Neutrophil (primary cell): Measurements from ENCODE around the gene F7.

Experiments used
- H3K27ac ChIP-seq: fragments of 200-600 bp; sonication (generic); 2 replicates; pipeline ENCODE4 v1.5.1; 2016; ENCODE audit warnings: mild to moderate bottlenecking, moderate library complexity
- H3K27me3 ChIP-seq: fragments of 200-600 bp; sonication (generic); 2 replicates; pipeline ENCODE4 v1.6.0; 2016; ENCODE audit warnings: mild to moderate bottlenecking
- H3K36me3 ChIP-seq: fragments of 200-600 bp; sonication (generic); 2 replicates; pipeline ENCODE4 v1.5.1; 2017
- H3K4me1 ChIP-seq, 2 experiments: fragments of 200-600 bp in 1 of 2; sonication (generic) in 1 of 2; 1 replicate in 1 of 2; 2 replicates in 1 of 2; pipeline versions ENCODE4 v1.5.1 to v1.6.1; 2013 to 2016; ENCODE audit warnings: low read depth in 1 of 2, low read length in 1 of 2, mild to moderate bottlenecking in 1 of 2, moderate library complexity in 1 of 2; ENCODE audit not compliant: control insufficient read depth in 1 of 2, insufficient read depth in 1 of 2
- H3K4me3 ChIP-seq, 2 experiments: fragments of 200-600 bp in 1 of 2; sonication (generic) in 1 of 2; 1 replicate in 1 of 2; 2 replicates in 1 of 2; pipeline ENCODE4 v1.5.1; 2013 to 2016; ENCODE audit warnings: low read depth in 1 of 2, low read length in 1 of 2, mild to moderate bottlenecking in 1 of 2, moderate library complexity in 1 of 2
- H3K9me3 ChIP-seq: fragments of 200-600 bp; sonication (generic); 2 replicates; pipeline ENCODE4 v1.5.1; 2016
- TF ChIP-seq, protein P1 (sequence below): fragments of 200-600 bp; sonication (generic); IDR thresholded peaks from 2 replicates; pipeline ENCODE4 v1.5.1; 2016; ENCODE audit warnings: antibody characterized with exemption

Gene F7

DNA sequence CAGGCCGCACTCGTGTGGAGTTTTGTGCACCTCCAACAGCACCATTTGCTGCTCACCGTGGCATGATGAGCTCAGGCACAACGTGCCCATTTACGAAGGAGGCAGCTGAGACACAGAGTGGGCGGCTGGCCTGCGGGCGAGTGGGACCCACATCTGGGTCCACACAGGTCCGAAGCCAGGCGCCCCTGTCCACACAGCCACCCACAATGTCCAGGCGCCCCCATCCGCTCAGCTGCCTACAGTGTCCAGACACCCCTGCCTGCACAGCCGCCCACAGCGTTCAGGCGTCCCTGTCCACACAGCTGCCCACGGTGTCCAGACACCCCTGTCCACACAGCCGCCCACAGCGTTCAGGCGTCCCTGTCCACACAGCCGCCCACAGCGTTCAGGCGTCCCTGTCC is 42.5 kb upstream of the F7 start:
- Histone ChIP-seq H3K36me3 (no peaks in the 10 kb centered on the region), H3K27ac (no peak overlapping the region), H3K4me1 (no peaks in the 10 kb centered on the region), H3K9me3 (no peaks in the 10 kb centered on the region), H3K27me3 (no peaks in the 10 kb centered on the region), H3K4me3 (no peak overlapping the region)
- TF ChIP-seq, protein P1, sequence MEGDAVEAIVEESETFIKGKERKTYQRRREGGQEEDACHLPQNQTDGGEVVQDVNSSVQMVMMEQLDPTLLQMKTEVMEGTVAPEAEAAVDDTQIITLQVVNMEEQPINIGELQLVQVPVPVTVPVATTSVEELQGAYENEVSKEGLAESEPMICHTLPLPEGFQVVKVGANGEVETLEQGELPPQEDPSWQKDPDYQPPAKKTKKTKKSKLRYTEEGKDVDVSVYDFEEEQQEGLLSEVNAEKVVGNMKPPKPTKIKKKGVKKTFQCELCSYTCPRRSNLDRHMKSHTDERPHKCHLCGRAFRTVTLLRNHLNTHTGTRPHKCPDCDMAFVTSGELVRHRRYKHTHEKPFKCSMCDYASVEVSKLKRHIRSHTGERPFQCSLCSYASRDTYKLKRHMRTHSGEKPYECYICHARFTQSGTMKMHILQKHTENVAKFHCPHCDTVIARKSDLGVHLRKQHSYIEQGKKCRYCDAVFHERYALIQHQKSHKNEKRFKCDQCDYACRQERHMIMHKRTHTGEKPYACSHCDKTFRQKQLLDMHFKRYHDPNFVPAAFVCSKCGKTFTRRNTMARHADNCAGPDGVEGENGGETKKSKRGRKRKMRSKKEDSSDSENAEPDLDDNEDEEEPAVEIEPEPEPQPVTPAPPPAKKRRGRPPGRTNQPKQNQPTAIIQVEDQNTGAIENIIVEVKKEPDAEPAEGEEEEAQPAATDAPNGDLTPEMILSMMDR: no peak

DNA sequence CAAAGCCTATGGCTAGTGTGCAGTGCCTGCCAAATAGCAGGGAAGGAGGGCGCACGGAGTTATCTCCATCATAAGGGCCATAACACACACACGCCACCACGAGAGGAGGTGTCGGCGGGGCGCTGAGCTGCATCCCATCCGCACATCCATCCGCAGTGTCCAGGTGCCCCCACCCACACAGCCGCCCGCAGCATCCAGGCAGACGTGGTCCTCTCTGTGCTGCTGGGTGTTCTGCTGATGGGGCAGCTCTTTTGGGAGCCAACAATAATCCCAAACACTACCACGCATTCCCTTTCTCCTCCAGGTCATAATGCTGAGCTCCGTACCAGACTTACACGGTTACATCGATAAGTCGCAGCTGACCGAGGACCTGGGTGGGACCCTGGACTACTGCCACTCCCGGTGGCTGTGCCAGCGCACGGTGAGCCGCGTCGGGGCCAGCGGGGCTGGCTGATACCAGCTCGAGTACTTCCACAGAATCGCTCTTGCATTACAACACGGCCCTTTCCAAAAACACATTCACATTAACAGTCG is 41.5 kb upstream of the F7 start:
- no peaks in the 10 kb centered on the region for H3K36me3 ChIP-seq
- TF ChIP-seq, protein P1: no peak
- no peaks in the 10 kb centered on the region for H3K27me3 ChIP-seq
- H3K4me3 ChIP-seq: no peak overlapping the region
- H3K9me3 ChIP-seq: no peaks in the 10 kb centered on the region
- H3K27ac ChIP-seq: no peak overlapping the region
- H3K4me1 ChIP-seq: no peaks in the 10 kb centered on the region

DNA sequence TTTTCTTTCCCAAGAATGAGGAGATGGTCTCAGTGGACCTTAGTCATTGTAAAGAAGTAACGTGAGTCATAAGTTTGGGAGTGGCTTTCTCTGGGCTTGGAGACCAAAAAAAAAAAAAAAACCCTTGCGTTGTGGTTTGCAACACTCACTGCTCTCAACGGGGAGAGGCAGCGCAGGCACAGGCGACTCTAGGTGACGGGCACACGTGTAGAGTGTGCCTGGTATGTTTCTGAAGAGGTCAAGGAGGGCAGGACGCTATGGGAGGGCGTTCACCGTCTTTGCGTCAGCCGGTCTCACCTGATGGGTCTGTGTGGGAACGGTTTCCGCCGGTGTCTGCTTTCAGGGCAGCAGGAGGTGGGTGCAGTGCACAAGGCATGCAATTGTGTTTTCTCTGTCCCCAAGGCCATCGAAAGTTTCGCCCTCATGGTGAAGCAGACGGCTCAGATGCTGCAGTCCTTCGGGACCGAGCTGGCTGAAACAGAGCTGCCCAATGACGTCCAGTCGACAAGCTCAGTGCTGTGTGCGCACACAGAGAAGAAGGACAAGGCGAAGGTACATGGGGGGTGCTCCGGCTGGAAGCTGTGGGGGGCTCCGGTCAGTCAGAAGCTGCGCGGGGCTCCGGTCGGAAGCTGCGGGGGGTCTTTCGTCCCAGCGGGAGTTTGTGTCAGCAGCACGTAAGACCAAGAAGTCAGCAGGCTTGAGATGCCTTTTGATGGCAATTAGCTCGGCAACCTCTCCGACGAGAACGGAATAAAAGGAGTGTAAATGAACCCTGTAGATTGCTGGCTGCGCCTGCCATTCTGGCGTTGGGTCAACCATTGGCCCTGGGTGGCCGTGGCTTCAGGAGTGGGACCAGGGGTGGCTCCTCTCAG is 40.8 kb upstream of the F7 start:
- TF ChIP-seq, protein P1: no peak
- no peak overlapping the region for H3K27ac ChIP-seq
- H3K36me3 ChIP-seq: no peaks in the 10 kb centered on the region

DNA sequence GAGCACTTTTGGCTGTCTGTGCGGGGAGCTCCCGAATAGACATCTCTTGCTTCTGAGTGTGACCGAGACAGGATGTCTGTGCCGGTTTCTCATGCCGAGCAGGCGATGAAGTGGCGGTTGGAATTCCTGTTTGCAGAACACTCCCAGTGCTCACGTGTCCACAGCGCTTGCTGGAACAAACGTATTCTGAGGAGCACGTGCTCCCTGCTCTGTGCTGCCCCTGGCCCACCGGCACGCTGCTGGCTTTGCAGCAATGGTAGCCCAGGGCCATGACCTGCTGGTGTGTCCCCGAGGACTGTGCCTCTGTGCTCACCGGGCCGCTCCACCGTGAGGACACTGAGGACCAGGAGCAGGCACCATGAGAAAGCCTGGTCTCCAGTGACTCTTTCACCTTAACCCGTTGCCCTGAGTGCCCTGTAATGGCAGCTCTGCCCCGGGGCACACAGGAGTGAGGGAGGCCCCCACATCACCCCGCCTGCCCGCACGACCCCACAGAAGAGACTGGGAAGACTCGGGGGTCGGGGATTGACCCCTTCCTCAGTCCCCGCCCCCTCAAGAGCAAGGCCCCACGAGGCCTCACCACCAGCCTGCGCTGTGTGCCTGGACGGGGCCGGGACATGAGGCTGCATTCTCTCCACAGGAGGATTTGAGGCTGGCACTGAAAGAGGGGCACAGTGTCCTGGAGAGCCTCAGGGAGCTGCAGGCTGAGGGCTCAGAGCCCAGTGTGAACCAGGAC is 40.0 kb upstream of the F7 start:
- Histone ChIP-seq H3K4me3 (no peak overlapping the region), H3K27me3 (no peaks in the 10 kb centered on the region), H3K36me3 (no peaks in the 10 kb centered on the region), H3K27ac (no peak overlapping the region), H3K4me1 (no peaks in the 10 kb centered on the region), H3K9me3 (no peaks in the 10 kb centered on the region)
- TF ChIP-seq, protein P1: no peak

More for the DNA sequence above, 40.8 kb upstream of the F7 start:
- Histone ChIP-seq H3K4me1 (no peaks in the 10 kb centered on the region), H3K4me3 (no peak overlapping the region), H3K9me3 (no peaks in the 10 kb centered on the region), H3K27me3 (no peaks in the 10 kb centered on the region)

DNA sequence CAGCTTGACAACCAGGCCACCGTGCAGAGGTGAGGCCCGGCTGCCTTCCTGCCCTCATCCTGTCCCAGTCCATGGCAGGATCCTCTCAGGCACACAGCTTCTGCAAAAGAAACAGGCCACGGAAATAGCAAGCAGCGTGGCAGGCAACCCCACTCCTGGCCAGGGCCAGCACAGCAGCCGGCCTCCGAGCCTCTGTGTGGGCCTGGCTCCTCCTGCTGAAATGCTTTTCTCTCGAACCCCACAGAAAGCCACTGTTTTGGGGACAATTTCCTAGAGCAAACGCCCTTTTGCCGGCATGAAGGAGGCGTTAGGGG is 39.5 kb upstream of the F7 start:
- H3K4me3 ChIP-seq: no peak overlapping the region
- no peak overlapping the region for H3K27ac ChIP-seq
- H3K4me1 ChIP-seq: no peaks in the 10 kb centered on the region
- no peaks in the 10 kb centered on the region for H3K9me3 ChIP-seq
- H3K27me3 ChIP-seq: no peaks in the 10 kb centered on the region
- TF ChIP-seq, protein P1: no peak
- no peaks in the 10 kb centered on the region for H3K36me3 ChIP-seq
